SU-DHL-6 (cell line): ENCODE data around the gene RWDD1.

Source experiments
- H2AFZ ChIP-seq: fragments of 200-600 bp; sonication (generic); 2 replicates; pipeline ENCODE4 v1.6.1; 2014; ENCODE audit warnings: low read depth, mild to moderate bottlenecking, moderate library complexity, mixed read lengths, antibody characterized with exemption, low read length; ENCODE audit not compliant: severe bottlenecking
- H3F3A ChIP-seq: fragments of 200-600 bp; shearing (Covaris generic); 2 replicates; pipeline ENCODE4 v1.6.0; 2016; ENCODE audit warnings: antibody characterized with exemption, mild to moderate bottlenecking; ENCODE audit not compliant: insufficient read depth
- H3K27ac ChIP-seq: fragments of 200-600 bp; sonication (generic); 2 replicates; pipeline ENCODE4 v1.5.1; 2016; ENCODE audit warnings: low read depth, mild to moderate bottlenecking, low read length, moderate library complexity, mixed read lengths
- H3K27me3 ChIP-seq: fragments of 200-600 bp; sonication (generic), shearing (Covaris generic); 2 replicates; pipeline ENCODE4 v1.6.0; 2014; ENCODE audit warnings: mild to moderate bottlenecking, low read length
- H3K36me3 ChIP-seq: fragments of 200-600 bp; sonication (generic); 2 replicates; pipeline ENCODE4 v1.6.1; 2014; ENCODE audit warnings: mild to moderate bottlenecking, low read length, mixed read lengths
- H3K4me2 ChIP-seq: fragments of 300-600, 200-600 bp; shearing (Covaris generic), sonication (generic); 2 replicates; pipeline ENCODE4 v1.6.0; 2014; ENCODE audit warnings: low read length, low read depth, mild to moderate bottlenecking; ENCODE audit not compliant: poor library complexity, severe bottlenecking
- H3K4me3 ChIP-seq: fragments of 200-600 bp; sonication (generic); 2 replicates; pipeline ENCODE4 v1.5.1; 2014; ENCODE audit warnings: antibody characterized with exemption, low read length, mild to moderate bottlenecking, mixed read lengths; ENCODE audit not compliant: insufficient read depth, poor library complexity, severe bottlenecking
- H3K79me2 ChIP-seq: fragments of 200-600 bp; sonication (generic); 2 replicates; pipeline ENCODE4 v1.6.1; 2014; ENCODE audit warnings: mild to moderate bottlenecking, low read length, moderate library complexity; ENCODE audit not compliant: insufficient read depth
- H3K9ac ChIP-seq: fragments of 200-600 bp; sonication (generic); 2 replicates; pipeline ENCODE4 v1.7.0; 2014; ENCODE audit warnings: mild to moderate bottlenecking, low read length
- H3K9me2 ChIP-seq: fragments of 200-600 bp; sonication (generic); replicated peaks from 2 replicates; pipeline ENCODE4 v1.6.1; 2014; ENCODE audit warnings: low read length; ENCODE audit not compliant: insufficient read depth
- H3K9me3 ChIP-seq: fragments of 200-600 bp; sonication (generic); 2 replicates; pipeline ENCODE4 v1.6.1; 2014; ENCODE audit warnings: low read length, mixed read lengths; ENCODE audit not compliant: insufficient read depth
- H4K20me1 ChIP-seq: fragments of 200-600 bp; sonication (generic); 2 replicates; pipeline ENCODE4 v1.6.1; 2014; ENCODE audit warnings: low read depth, mild to moderate bottlenecking, antibody characterized with exemption, low read length, moderate library complexity, mixed read lengths
- CTCF ChIP-seq: fragments of 200-600 bp; sonication (generic); IDR thresholded peaks from one replicate; pipeline ENCODE4 v1.5.1; 2017; ENCODE audit warnings: antibody characterized with exemption, mild to moderate bottlenecking, low read length, moderate library complexity; ENCODE audit not compliant: insufficient read depth, poor library complexity, severe bottlenecking
- EZH2phosphoT487 ChIP-seq: fragments of 200-600 bp; sonication (generic), shearing (Covaris generic); conservative IDR thresholded peaks from 2 replicates; pipeline ENCODE4 v1.6.1; 2018; ENCODE audit warnings: mild to moderate bottlenecking, antibody characterized with exemption, low read length, moderate library complexity, mixed read lengths

The RWDD1 gene

GRCh38 chr6:116545651-116546050 lies 25.7 kb upstream of the RWDD1 start, which contains the start of gene TRAPPC3L:
TRAPPC3L (minus strand) TSS chr6:116545684; CDS start chr6:116545514, 170 bp downstream.
- no peaks in the 10 kb centered on the region for H4K20me1 ChIP-seq
- no peaks in the 10 kb centered on the region for H3K9me2 ChIP-seq
- no peaks in the 10 kb centered on the region for H3F3A ChIP-seq
- H3K9me3 ChIP-seq = no peaks in the 10 kb centered on the region
- no peak within 1 kb of the TSS for H3K4me2 ChIP-seq
- no peak within 1 kb of the TSS for H2AFZ ChIP-seq
- TF ChIP-seq CTCF (no peak), EZH2phosphoT487 (no peak)
- H3K4me3 ChIP-seq = no peak within 1 kb of the TSS
- H3K9ac ChIP-seq = no peak within 1 kb of the TSS
- H3K36me3 ChIP-seq = no peaks in the 10 kb centered on the region
- no peak within 1 kb of the TSS for H3K27ac ChIP-seq
- H3K79me2 ChIP-seq = no peaks in the 10 kb centered on the region
- H3K27me3 ChIP-seq = no peaks in the 10 kb centered on the region

- Histone ChIP-seq H3K27me3 (no peaks in the 10 kb centered on the region), H3F3A (no peaks in the 10 kb centered on the region), H3K36me3 (no peaks in the 10 kb centered on the region), H3K9ac (no peak overlapping the region), H3K79me2 (no peaks in the 10 kb centered on the region), H3K9me3 (no peaks in the 10 kb centered on the region), H3K4me2 (no peak overlapping the region), H3K27ac (no peak overlapping the region), H3K9me2 (no peaks in the 10 kb centered on the region), H3K4me3 (no peak overlapping the region), H4K20me1 (no peaks in the 10 kb centered on the region), H2AFZ (no peak overlapping the region)
- no peak for TF ChIP-seq CTCF
- no peak for TF ChIP-seq EZH2phosphoT487
These were observed 23.9 kb upstream of the RWDD1 start for GRCh38 chr6:116547358-116547757.

- no peak overlapping the region for H3K4me3 ChIP-seq
- H3K79me2 ChIP-seq = no peaks in the 10 kb centered on the region
- H4K20me1 ChIP-seq = no peaks in the 10 kb centered on the region
These were observed 20.5 kb upstream of the RWDD1 start for GRCh38 chr6:116550796-116551195.

More at GRCh38 chr6:116550796-116551195, 20.5 kb upstream of the RWDD1 start:
- H3K9me3 ChIP-seq = no peaks in the 10 kb centered on the region
- no peaks in the 10 kb centered on the region for H3K9me2 ChIP-seq
- H3F3A ChIP-seq = no peaks in the 10 kb centered on the region
- no peaks in the 10 kb centered on the region for H3K27me3 ChIP-seq
- no peak overlapping the region for H3K9ac ChIP-seq
- H2AFZ ChIP-seq = no peak overlapping the region
- no peak overlapping the region for H3K4me2 ChIP-seq
- no peak overlapping the region for H3K27ac ChIP-seq
- TF ChIP-seq CTCF (no peak), EZH2phosphoT487 (no peak)
- no peaks in the 10 kb centered on the region for H3K36me3 ChIP-seq
